ENCODE data around the gene IRS4.
A peak's percentile ranks its signal among the peaks of the same experiment; 100 is the strongest.

Gene IRS4

GRCh38 chrX:108736509-108737479 is at the start of gene IRS4:
TSS of gene IRS4 (minus strand) at chrX:108736563.
- no peak for DNase-seq (ENCODE audit: low read depth, low spot score)

GRCh38 chrX:108772549-108772948 is 36.2 kb upstream of the IRS4 start:
- DNase-seq (ENCODE audit: low read depth, low spot score) = no peak

DNA sequence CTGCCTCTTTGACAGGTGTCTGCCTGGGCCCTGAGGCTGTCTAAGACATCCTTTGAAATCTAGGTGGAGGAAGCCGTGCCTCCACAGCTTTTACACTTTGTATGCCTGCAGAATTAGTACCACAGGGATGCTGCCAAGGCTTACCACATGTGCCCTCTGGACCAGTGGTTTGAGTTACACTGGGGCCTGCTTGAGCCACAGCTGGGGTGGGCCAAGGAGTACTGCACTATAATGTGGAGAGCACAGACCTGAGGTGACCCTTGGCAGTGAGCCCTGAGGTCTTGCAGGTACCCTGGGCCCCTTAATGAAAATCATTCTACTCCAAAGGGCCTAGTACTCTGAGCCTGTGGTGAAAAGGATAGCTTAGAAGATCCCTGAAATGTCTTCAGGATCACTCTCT is 27.2 kb upstream of the IRS4 start:
- no peak for DNase-seq (ENCODE audit: low read depth, low spot score)

DNA sequence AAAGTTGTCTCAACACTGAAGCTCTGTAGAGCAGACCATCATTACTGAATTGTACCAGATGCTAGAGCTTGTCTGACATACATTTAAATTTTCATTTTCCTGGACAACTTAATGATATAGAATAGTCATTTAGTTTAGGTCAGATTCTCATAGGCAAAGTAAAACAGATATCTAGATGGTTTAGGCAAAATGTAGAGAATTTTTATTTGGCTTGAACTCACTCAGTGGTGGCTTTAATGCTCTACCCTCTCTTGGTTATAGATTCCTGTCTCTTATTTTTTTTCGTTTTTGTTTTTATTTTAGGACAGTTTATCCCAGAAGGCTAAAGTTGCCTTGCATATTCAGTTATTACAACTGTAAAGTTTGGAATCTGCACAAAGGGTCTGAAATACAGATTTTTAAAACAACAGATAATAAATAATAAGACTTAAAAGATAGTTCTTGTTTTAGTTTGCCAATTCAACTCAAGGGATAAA is 4.0 kb upstream of the IRS4 start:
- DNase-seq (ENCODE audit: low read depth, low spot score) = no peak

DNA sequence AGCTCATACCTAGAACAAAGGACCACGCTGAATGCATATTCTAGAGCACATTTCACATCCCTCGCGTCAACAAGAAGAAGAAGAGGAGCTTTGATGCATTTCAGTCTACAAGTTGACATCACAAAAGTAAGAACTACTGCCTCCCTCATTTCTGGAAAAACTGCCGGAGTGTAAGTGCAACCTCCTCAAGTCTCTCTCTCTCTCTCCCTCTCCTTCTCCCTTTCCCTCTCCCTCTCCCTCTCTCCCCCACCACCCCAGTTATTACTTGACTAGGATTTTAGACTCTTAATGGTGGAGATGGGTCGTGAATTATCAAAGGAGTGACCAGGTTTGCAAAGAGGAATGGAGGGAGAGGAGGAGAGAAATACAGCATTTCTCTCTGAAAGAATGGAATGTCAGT is 1.4 kb upstream of the IRS4 start:
- DNase-seq (ENCODE audit: low read depth, low spot score) = no peak

DNA sequence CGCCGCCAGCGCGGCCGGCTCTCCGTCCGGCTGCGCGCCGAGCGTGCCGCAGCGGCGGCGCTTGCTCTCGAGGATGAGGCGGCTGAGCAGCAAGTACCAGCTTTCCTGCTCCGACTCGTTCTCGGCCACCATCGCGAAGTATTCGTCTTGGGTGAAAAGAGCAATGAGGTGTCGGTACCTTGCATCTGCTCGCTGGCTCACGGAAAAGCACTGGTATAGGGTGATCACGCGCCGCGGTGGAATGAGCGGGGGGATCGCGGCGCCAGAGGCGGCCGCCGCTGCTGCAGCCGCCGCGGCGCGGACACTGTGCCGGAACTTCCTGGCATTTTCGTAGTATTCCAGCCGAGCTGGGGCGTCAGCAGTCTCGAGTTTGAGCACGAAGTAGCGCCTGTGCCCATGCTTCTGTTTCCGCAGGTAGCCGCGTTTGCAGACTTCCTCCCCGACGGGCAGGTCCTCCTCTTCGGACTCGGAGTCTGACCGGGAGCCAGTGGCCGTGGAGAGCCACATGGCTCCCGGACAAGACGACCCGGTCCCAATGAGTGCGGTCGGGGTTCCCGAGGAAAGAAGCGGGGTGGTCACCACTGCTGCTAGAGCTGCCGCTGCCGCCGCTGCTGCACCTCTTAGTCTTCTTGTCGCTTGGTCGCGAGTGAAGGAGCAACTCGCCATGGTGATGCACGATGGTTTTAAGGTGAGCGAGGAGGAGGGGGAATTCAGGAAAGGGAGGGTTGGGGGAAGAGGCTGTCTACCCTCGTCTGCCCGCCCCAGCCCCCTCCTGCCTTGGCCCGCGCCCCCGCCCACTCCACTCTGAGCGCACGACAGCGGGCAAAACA is 469 bp downstream of the IRS4 start:
- DNase-seq (ENCODE audit: low read depth, low spot score) = no peak

DNA sequence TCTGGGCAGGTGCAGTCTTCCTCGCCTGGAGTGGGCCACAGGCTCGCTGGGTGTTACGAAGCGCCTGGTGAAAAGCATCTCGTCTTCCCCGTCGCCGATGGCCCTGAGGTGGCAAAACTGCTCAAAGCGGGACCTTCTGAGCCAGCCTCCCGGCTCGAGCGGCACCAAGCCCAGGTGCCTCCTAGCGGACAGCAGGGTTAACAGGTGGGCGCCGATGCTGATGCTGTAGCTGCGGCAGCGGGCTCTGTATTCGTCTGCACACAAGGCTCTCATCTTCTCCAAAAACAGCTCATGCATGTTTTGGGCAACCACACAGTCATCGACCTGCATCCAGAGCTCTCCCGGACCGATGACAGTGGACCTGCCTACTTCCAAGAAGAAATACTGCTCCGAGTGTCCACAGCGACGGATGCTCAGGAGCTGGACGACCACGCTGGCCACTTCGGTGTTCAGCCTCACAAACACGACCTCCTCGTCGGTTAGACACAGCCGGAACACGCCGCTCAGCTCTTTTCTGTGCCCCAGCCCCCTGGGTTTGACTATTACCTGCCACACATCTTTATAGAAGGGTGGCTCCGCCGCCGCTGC is 1.2 kb downstream of the IRS4 start:
- no peak for DNase-seq (ENCODE audit: low read depth, low spot score)

DNA sequence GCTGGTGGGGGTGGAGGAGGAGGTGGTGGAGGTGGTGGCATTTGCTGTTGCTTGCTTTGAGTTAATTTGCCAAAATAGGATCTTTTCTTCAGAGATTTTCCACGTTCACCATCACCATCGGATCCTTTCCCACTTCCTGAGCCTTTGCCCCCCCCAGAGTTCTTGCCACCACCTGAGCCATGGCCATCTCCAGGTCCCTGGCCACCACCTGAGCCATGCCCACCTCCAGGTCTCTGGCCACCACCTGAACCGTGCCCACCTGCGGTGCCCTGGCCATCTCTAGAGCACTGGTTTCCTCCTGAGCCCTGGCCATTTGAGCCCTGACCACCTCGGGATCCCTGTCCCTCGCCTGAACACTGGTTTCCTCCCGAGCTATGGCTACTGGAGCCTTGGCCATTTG is 1.9 kb downstream of the IRS4 start:
- DNase-seq (ENCODE audit: low read depth, low spot score) = no peak

GRCh38 chrX:108732630-108733321 is 3.6 kb downstream of the IRS4 start:
- no peak for DNase-seq (ENCODE audit: low read depth, low spot score)

DNA sequence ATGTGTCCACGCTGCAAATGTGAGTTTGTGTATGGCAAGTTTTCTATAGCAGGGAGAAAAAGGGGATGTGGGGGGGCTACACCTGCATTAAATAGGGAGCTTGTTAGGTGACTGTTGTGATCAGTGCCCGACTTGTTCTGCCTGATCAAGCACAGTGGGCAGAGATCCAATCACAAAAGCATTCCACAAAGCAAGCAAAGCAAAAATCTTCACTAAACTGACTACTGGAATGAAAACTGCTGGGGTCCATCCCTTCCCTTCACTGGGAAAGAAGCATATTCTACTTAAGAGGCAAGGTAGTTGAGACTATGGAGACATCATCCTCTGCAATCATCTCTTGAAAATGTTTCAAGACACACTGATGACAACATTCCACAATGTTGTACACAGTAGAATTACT is 5.2 kb downstream of the IRS4 start:
- DNase-seq (ENCODE audit: low read depth, low spot score) = no peak

DNA sequence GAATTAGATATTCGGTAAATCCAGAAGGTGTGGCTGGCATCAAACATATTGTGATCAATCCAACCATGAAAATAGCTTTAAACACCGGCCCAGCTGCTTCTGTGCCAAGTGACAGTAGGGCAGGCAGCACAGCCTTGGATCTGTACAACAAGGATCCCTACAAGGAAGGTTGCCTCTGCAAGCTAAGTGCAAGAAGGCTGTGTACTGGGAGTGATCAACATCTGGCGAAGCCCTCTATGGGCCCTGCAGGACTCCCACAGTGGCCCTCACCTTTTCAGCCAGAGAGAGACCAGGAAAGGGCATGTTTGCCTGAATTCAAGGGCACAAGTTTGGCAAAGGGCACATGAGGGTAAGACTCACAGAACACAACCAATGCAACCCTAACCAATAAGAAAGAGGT is 9.6 kb downstream of the IRS4 start:
- no peak for DNase-seq (ENCODE audit: low read depth, low spot score)

DNA sequence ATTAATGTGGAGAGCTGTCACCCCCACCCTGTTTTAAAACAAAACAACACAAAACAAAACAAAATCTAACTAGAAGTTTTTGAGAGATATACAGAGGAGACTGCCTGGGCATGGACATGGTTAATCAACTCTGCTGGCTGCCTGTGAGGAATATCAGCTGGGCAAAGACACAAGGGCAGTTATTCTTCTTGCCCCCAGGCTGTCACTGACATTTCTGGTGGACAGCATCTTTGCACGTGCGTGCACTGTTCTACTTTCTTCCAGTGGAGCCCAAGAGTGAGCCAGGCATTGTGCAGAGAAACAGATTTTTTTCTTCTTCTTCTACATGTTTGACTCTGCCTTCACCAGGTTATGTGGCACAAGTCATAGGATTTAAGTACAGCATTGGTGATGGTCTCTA is 13.8 kb downstream of the IRS4 start:
- no peak for DNase-seq (ENCODE audit: low read depth, low spot score)

DNA sequence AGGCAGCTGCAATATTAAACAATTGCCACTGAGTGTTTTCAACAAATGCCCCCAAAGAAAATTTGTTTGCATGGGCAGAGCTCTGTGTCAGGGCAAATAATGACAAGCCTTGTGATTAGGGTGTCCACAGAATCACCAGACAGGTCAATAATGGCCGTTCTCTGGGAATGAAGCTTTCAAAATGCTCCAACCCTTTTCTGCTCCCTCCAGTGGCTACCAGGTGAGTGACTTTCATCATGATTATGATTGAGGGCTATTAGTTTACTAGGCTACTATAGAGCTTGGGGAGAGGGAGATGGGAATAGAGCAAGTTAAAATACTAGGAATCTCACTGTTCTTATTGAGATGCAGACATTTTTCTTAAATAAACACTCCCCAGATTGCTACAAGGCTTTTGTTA is 23.5 kb downstream of the IRS4 start:
- no peak for DNase-seq (ENCODE audit: low read depth, low spot score)

- no peak for DNase-seq (ENCODE audit: low read depth, low spot score)
Observed at GRCh38 chrX:108704839-108705238, 31.5 kb downstream of the IRS4 start.

GRCh38 chrX:108702530-108702929 is 33.8 kb downstream of the IRS4 start:
- DNase-seq (ENCODE audit: low read depth, low spot score) = no peak

GRCh38 chrX:108701633-108702032 is 34.7 kb downstream of the IRS4 start:
- DNase-seq (ENCODE audit: low read depth, low spot score) = no peak

GRCh38 chrX:108699368-108699767 is 37.0 kb downstream of the IRS4 start:
- DNase-seq (ENCODE audit: low read depth, low spot score) = peak; percentile 7

DNA sequence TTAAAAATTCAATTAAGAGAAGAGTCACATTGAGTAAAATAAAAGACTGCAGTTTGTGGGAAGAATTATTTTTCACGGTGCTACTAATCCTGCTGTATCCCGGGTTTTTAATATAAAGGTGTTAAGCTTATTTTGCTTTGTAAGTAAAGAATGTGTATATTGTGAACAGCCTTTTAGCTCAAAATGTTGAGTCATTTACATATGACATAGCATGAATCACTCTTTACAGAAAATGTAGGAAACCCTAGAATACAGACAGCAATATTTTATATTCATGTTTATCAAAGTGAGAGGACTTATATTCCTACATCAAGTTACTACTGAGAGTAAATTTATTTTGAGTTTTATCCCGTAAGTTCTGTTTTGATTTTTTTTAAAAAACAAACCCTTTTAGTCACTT is 39.7 kb downstream of the IRS4 start:
- DNase-seq (ENCODE audit: low read depth, low spot score) = no peak

All from smooth muscle cell of the brain vasculature (primary cell).